Measurements from ENCODE around the gene PRR11. TPM values are rescaled to one million over a fixed set of nuclear protein-coding genes. Genes with fewer than 3 reads are reported as not detected.
"Not testable (repeated sequence)": the region's sequence is repeated elsewhere in the genome, so short reads cannot be mapped to it uniquely, and the experiment has no call there.

Gene PRR11
- polyA plus RNA-seq, 1 experiment: 24.7 TPM

- ChIA-PET CTCF (no interaction called here), POLR2A (no interaction called here)
- H3K4me3 ChIP-seq (ENCODE audit: low read depth, low read length): no peak overlapping the region
- TF ChIP-seq, protein P1, sequence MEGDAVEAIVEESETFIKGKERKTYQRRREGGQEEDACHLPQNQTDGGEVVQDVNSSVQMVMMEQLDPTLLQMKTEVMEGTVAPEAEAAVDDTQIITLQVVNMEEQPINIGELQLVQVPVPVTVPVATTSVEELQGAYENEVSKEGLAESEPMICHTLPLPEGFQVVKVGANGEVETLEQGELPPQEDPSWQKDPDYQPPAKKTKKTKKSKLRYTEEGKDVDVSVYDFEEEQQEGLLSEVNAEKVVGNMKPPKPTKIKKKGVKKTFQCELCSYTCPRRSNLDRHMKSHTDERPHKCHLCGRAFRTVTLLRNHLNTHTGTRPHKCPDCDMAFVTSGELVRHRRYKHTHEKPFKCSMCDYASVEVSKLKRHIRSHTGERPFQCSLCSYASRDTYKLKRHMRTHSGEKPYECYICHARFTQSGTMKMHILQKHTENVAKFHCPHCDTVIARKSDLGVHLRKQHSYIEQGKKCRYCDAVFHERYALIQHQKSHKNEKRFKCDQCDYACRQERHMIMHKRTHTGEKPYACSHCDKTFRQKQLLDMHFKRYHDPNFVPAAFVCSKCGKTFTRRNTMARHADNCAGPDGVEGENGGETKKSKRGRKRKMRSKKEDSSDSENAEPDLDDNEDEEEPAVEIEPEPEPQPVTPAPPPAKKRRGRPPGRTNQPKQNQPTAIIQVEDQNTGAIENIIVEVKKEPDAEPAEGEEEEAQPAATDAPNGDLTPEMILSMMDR (IDR thresholded peaks at IDR 0.05; ENCODE audit: insufficient read depth, low read depth, low read length): no peak
- no peak for DNase-seq (ENCODE audit: low read depth)
- H3K27me3 ChIP-seq (ENCODE audit: control insufficient read depth, insufficient read depth, low read length): no peaks in the 10 kb centered on the region
- no peaks in the 10 kb centered on the region; the same call in 1 of the 2 replicates for H3K36me3 ChIP-seq (ENCODE audit: control insufficient read depth, insufficient read depth, low read length)
Measured at GRCh38 chr17:59219370-59219769, 63.8 kb downstream of the PRR11 start.

DNA sequence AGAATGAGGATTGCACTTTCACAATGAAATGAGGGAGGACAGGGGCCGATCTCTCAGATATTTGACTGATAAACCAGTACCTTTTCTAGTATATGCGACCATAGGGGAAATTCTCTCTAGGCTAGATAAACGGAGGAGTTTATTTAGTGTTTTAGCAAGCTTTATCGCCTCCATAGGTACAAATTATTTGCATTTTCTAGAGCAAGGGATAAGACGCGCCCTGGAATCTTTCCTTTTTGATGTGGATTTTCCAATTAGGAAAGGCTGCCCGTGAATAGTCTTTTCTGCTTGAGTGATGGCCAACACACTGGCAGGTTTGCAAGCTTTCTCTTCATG, 64.4 kb downstream of the PRR11 start:
- CTCF ChIA-PET: interaction anchor here (0.6 to 1.0 kb wide), 3 partner anchors 8 to 91 kb away, joined by 3 to 5 read pairs (median 5); no protein-coding TSS in a partner anchor
- H3K27me3 ChIP-seq (ENCODE audit: control insufficient read depth, insufficient read depth, low read length): no peaks in the 10 kb centered on the region
- POLR2A ChIA-PET: no interaction called here
- peak overlapping the region; percentile 56 for H3K4me3 ChIP-seq (ENCODE audit: low read depth, low read length)
- H3K36me3 ChIP-seq (ENCODE audit: control insufficient read depth, insufficient read depth, low read length): no peaks in the 10 kb centered on the region
- no peak for DNase-seq (ENCODE audit: low read depth)
- TF ChIP-seq, protein P1 (IDR thresholded peaks at IDR 0.05; ENCODE audit: insufficient read depth, low read depth, low read length): no peak

DNA sequence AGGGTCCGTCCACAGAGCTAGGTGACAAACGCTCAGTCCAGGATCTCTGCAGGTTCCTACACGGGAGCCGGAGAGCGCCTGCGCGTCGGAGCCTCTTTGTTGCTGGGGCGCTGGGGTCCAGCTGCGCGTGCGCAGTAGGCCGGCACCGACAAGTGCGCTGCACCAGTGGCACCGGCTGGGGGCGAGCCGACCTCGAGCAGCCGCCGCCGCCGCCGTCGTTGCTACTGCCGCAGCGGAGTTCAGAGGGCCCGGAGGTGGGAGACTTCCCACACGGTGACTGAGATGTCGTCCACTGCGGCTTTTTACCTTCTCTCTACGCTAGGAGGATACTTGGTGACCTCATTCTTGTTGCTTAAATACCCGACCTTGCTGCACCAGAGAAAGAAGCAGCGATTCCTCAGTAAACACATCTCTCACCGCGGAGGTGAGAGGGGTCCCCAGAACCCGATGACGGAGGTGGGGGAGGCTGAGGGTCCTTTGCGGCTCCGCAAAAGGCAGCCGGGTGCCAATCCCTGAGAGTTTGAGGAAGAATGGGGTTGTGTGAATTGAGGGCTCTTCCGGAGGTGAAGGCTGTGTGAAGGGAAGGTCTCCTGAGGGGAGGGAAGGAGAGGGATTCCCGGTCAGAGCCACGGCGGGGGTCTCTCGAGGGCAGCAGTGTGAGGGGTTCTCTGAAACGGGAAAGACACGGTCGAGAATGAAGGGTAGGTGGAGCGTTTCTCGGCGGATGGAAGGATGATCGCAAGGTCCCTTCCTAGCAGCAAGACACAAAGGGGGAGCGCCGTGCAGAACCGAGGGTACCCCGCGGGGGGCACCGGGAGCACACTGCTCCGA, 65.0 kb downstream of the PRR11 start, which contains the start of gene GDPD1:
Gene GDPD1 (plus strand): TSS at position 184 of the 831 bp plus-strand sequence. CDS start 99 bp downstream, at position 283.
- TF ChIP-seq, protein P1 (IDR thresholded peaks at IDR 0.05; ENCODE audit: insufficient read depth, low read depth, low read length): peak; percentile 52
- DNase-seq (ENCODE audit: low read depth): peak; percentile 44
- POLR2A ChIA-PET: no interaction called here
- Histone ChIP-seq H3K4me3 (ENCODE audit: low read depth, low read length) (peak within 1 kb of the TSS; percentile 56), H3K27me3 (ENCODE audit: control insufficient read depth, insufficient read depth, low read length) (no peaks in the 10 kb centered on the region), H3K36me3 (ENCODE audit: control insufficient read depth, insufficient read depth, low read length) (no peaks in the 10 kb centered on the region)
- CTCF ChIA-PET: interaction anchor here (0.6 to 1.0 kb wide), 4 partner anchors 9 to 90 kb away, joined by 3 to 5 read pairs (median 4); no protein-coding TSS in a partner anchor

DNA sequence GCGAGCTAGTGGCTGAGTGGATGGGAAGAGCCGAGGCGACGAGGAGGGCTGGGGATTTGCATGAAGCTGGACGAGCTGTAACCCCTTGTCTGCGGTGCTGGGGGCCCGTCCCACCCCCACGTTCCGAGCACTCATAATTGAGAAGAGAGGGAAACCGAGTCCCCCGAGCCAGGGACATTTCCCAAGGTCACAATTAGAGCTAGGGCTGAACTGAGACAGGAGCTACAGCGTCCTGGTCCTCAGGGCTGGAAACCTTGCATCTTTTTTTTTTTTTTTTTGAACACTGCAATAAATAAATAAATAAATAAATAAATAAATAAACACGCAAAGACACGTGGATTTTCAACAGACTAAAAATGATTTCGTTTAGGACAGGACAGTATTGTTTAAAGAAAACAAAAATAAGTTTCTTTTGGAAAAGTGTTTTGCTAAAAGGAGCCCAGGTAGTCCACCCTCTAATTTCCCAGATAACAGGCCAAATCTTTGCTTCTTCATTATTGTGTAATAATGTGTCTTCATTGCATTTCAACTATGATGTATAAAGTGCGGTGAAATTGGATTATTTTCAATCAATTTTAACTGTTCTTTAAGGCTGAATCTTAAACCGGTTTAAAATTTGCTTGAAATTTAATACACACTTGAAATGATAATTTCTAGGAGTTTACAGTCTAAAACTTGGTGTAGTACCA, 65.8 kb downstream of the PRR11 start:
- peak overlapping the region; percentile 56 for H3K4me3 ChIP-seq (ENCODE audit: low read depth, low read length)
- TF ChIP-seq, protein P1 (IDR thresholded peaks at IDR 0.05; ENCODE audit: insufficient read depth, low read depth, low read length): no peak
- ChIA-PET POLR2A (no interaction called here), CTCF (interaction anchor here (0.7 kb wide), 1 partner anchor 9 kb away, joined by 3 read pairs; no protein-coding TSS in a partner anchor)
- no peaks in the 10 kb centered on the region for H3K36me3 ChIP-seq (ENCODE audit: control insufficient read depth, insufficient read depth, low read length)
- no peak for DNase-seq (ENCODE audit: low read depth)
- no peaks in the 10 kb centered on the region for H3K27me3 ChIP-seq (ENCODE audit: control insufficient read depth, insufficient read depth, low read length)

- ChIA-PET POLR2A (no interaction called here), CTCF (interaction anchor here (0.7 kb wide), 1 partner anchor 106 kb away, joined by 3 read pairs; no protein-coding TSS in a partner anchor)
- TF ChIP-seq, protein P1 (IDR thresholded peaks at IDR 0.05; ENCODE audit: insufficient read depth, low read depth, low read length): no peak
- Histone ChIP-seq H3K4me3 (ENCODE audit: low read depth, low read length) (no peak overlapping the region), H3K27me3 (ENCODE audit: control insufficient read depth, insufficient read depth, low read length) (no peaks in the 10 kb centered on the region), H3K36me3 (ENCODE audit: control insufficient read depth, insufficient read depth, low read length) (no peaks in the 10 kb centered on the region)
- no peak for DNase-seq (ENCODE audit: low read depth)
Measured at GRCh38 chr17:59223813-59224212, 68.3 kb downstream of the PRR11 start.

GRCh38 chr17:59228588-59228987, 73.0 kb downstream of the PRR11 start:
- H3K4me3 ChIP-seq (ENCODE audit: low read depth, low read length); H3K27me3 ChIP-seq (ENCODE audit: control insufficient read depth, insufficient read depth, low read length); DNase-seq (ENCODE audit: low read depth); POLR2A ChIA-PET; H3K36me3 ChIP-seq (ENCODE audit: control insufficient read depth, insufficient read depth, low read length): not testable (repeated sequence)
- CTCF ChIA-PET: interaction anchor here (0.6 to 1.1 kb wide), 3 partner anchors 9 to 222 kb away, joined by 3 to 5 read pairs (median 4); no protein-coding TSS in a partner anchor

Data from BJ (cell line).